GM04504 (cell line): ENCODE data around the gene TRIM33.
"Not testable (repeated sequence)": the region's sequence is repeated elsewhere in the genome, so short reads cannot be mapped to it uniquely, and the experiment has no call there.

ENCODE experiments used
- DNase-seq: peaks from one replicate; pipeline ENCODE4 v3.0.0-alpha.2; 2012; ENCODE audit warnings: low read depth

Gene TRIM33

GRCh38 chr1:114510274-114511031 lies 550 bp downstream of the TRIM33 start:
- no peak for DNase-seq

GRCh38 chr1:114509596-114510273 lies 1.3 kb downstream of the TRIM33 start:
- DNase-seq = no peak

- no peak for DNase-seq
Observed at GRCh38 chr1:114508386-114508898, 2.6 kb downstream of the TRIM33 start.

DNA sequence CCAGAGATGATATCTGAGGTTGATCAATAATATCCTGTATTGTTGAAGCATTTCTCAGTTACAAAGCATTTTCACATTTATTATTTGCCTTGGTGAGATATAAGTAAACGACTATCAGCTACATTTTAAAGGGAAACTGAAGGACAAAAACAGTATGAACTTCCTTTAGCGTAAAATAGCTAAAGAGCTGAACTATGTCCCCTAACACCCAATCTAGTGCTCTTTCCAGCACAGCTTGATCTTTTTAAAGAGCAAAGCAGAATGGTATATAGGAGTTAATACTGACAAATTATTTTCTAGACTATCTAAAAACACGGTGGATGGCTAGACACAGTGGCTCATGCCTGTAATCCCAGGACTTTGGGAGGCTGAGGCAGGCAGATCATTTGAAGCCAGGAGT lies 3.5 kb downstream of the TRIM33 start:
- DNase-seq = no peak

GRCh38 chr1:114505148-114505561 lies 5.8 kb downstream of the TRIM33 start:
- DNase-seq = no peak

DNA sequence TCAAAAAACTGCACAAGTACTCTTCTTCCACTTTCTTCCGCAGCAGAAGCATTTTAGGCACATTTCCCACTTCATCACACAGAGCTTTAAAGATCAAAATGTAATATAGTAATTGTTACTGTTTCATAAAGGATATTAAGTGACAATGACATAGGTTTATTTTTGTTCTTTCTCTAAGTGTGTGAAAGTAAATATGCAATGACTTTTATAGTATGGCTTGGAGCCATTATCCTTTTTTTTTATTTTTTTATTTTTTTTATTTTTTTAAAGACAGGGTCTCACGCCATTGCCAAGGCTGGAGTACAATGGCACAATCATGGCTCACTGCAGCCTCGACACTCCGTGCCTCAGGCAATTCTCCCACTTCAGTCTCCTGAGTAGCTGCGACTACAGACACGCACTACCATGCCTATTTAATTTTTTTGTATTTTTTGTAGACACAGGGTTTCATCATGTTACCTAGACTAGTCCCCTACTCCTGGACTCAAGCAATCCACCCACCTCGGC lies 7.0 kb downstream of the TRIM33 start:
- no peak for DNase-seq

DNA sequence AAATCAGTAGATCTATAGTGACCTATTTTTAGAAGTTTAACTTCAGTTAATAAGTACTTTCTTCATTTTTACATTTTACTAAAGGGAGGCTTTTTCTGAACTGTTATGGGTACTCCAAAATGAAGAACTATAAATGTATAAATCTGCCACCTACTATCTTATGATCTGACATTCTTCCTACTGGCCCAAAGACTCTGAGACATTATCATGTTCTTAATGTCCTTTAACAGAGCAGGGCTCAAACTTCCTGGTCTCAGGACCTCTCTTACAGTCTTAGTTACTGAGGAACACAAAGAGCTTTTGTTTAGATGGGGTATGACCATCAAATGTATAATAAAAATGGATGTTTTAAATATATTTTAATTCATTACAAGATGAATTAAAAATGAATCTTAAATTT lies 8.9 kb downstream of the TRIM33 start:
- no peak for DNase-seq

GRCh38 chr1:114499478-114499877 lies 11.5 kb downstream of the TRIM33 start:
- DNase-seq = no peak

DNA sequence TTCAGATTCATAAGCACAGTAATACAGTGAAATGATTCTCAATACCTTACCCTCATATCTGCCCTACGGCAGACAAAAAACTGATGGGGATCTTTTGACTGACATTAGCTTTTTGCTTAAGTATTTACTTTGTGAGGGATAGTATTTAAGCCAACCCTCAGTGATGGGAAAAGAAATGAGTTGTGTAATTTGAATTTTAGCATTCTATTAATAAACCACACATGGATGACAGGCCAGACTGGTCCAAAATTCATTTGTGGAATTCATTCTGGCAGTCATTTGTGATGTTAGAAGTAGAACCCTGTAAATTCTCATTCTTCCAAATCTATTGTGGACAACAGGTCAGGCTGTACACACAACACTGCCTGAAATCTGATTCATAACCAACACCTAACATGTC lies 14.9 kb downstream of the TRIM33 start:
- DNase-seq = no peak

DNA sequence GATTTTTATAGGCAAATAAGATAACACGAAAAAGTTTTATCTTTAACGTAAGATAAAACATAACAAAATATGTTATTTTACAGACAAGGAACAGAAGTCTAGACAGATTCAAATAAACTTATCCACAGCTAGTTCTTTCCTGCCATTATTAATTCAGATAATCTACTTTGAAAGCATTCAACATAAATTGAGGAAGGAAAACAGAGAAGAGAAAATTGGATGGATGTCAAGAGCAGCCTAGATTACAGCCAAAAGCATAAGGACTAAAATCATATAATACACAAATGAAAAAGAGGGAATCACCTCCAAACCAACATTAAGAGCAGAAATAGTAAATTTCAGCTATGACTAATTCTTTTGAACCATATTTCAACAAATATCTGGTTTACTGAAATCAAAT lies 15.5 kb downstream of the TRIM33 start:
- DNase-seq = no peak

DNA sequence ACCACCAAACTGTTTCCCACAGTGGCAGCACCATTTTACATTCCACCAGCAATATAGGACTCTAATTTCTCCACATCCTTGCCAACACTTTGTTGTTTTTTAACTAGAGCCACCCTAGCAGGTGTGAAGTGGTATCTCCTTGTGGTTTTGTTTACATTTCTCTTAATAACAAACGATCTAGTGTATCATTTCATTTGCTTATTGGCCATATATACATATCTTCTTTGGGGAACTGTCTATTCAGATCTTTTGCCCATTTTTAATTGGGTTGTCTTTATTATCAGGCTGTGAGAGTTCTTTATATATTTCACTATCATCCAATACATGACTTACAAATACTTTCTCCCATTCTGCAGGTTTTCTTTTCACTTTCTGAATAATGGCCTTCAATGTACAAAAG lies 18.0 kb downstream of the TRIM33 start:
- no peak for DNase-seq

- DNase-seq = no peak
Observed at GRCh38 chr1:114490274-114490693, 20.7 kb downstream of the TRIM33 start.

DNA sequence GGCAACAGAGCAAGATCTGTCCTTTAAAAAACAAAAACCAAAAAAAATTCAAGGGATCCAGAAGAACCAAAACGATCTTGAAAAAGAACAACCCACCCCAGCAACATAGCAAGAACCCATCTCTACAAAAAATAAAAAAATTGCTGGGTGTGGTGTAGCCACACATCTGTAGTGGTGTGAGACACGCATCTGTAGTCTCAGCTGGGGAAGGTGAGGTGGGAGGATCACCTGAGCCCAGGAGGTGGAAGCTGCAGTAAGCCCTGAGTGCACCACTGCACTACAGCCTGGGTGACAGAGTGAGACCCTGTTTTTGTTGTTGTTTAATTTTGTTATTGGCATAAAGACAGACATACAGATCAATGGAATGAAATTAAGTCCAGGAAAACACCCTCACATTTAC lies 22.3 kb downstream of the TRIM33 start:
- no peak for DNase-seq

- no peak for DNase-seq
Observed at GRCh38 chr1:114485286-114485685, 25.7 kb downstream of the TRIM33 start.

- no peak for DNase-seq
Observed at GRCh38 chr1:114482585-114482984, 28.4 kb downstream of the TRIM33 start.

- not testable (repeated sequence) for DNase-seq
Observed at GRCh38 chr1:114479636-114480035, 31.4 kb downstream of the TRIM33 start.

- DNase-seq = no peak
Observed at GRCh38 chr1:114479134-114479533, 31.9 kb downstream of the TRIM33 start.

GRCh38 chr1:114473796-114474195 lies 37.2 kb downstream of the TRIM33 start:
- DNase-seq = no peak

- DNase-seq = no peak
Observed at GRCh38 chr1:114472408-114472807, 38.6 kb downstream of the TRIM33 start.

GRCh38 chr1:114470681-114471080 lies 40.3 kb downstream of the TRIM33 start:
- DNase-seq = no peak

GRCh38 chr1:114468710-114469468 lies 42.1 kb downstream of the TRIM33 start:
- no peak for DNase-seq

- DNase-seq = no peak
Observed at GRCh38 chr1:114468047-114468446, 43.0 kb downstream of the TRIM33 start.

DNA sequence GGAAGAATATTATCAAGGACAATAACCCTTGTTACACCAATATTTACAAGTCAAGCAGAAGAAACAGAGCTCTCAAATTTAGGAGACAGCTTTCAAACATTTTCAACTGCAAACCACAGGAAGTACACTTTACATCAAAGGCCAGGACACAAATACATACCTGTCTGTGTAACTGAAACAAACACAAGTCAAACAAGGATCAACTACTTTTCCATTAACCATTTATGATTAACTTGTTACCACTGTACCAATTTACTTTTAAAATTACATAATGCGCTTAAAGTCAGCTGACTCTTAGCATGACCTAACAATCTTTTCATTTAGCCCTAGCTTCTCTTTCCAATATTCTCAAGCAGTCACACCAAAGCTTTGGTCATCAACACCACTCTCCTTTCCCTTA lies 43.5 kb downstream of the TRIM33 start:
- DNase-seq = no peak
